ENCODE results near the gene RABGAP1L. TPM values are rescaled to one million over a fixed set of nuclear protein-coding genes. Genes with fewer than 3 reads are reported as not detected.
A peak's percentile ranks its signal among the peaks of the same experiment; 100 is the strongest.

RABGAP1L gene
- total and polyA plus RNA-seq, 2 of the 4 experiments (the other 2 are of a cell fraction), result 7.9 to 26.7 TPM

DNA sequence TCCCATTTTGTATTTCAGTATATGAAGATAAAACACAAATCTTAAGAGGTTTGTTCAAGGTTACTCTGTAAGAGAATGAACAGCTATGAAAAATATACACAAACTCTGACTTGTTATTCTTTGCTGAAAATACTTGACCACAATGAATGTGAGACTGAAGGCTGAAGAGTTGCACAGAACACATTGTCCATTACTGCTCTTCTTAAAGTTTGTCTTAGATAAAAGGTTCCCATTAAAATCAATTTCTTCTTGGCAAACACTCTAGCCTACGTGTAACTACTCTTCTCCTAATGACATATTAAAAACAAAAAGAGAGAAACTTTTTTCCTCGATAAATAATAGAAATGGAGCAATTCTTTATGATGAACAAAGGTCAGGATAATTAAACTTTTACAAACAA lies 45.2 kb upstream of the RABGAP1L start:
- no peak overlapping the region for H3K14ac ChIP-seq (replicated peaks; ENCODE audit: low read depth, low read length)
- ChIA-PET POLR2A (ENCODE audit: unreplicated experiment) (no interaction called here), CTCF (interaction anchor here (0.6 to 1.4 kb wide), 5 partner anchors 10 to 124 kb away, joined by 3 to 6 read pairs (median 3); no protein-coding TSS in a partner anchor)
- no peak overlapping the region for H2BK20ac ChIP-seq (ENCODE audit: low read depth, low read length)
- no peak overlapping the region for H3K23ac ChIP-seq (ENCODE audit: low read depth, low read length)
- H4K5ac ChIP-seq (ENCODE audit: low read depth, low read length), result no peak overlapping the region
- H2AFZ ChIP-seq (replicated peaks; ENCODE audit: low read length, poor library complexity), result no peak overlapping the region
- H2BK5ac ChIP-seq (ENCODE audit: low read depth, low read length, poor library complexity, severe bottlenecking), result no peak overlapping the region
- dilution Hi-C loops (cut with HindIII; ENCODE audit: low sequenced_read_pairs, unreplicated experiment) (no loop called here), in situ Hi-C loops (cut with MboI; ENCODE audit: low sequenced_read_pairs) (no loop called here), intact Hi-C loops (cut with micrococcal nuclease) (no loop called here)
- no peak overlapping the region for H3K4ac ChIP-seq (ENCODE audit: low read depth, low read length)
- H3K9me1 ChIP-seq (ENCODE audit: insufficient read depth, low read length), result no peaks in the 10 kb centered on the region
- H4K91ac ChIP-seq (ENCODE audit: insufficient read depth, low read depth, low read length), result no peak overlapping the region
- H2AK9ac ChIP-seq (replicated peaks; ENCODE audit: low read depth, low read length, poor library complexity), result no peak overlapping the region
- H4K20me1 ChIP-seq (ENCODE audit: insufficient read depth, low read length), result no peaks in the 10 kb centered on the region
- no peak overlapping the region for H3K4me3 ChIP-seq (ENCODE audit: insufficient read depth, low read depth, low read length)
- H3K9me3 ChIP-seq (ENCODE audit: control insufficient read depth, insufficient read depth, low read length), result no peaks in the 10 kb centered on the region
- no peaks in the 10 kb centered on the region; the same call in 1 of the 2 replicates for H3K27me3 ChIP-seq (ENCODE audit: control insufficient read depth, insufficient read depth, low read length)
- H2AK5ac ChIP-seq (ENCODE audit: low read depth, low read length), result no peak overlapping the region
- H3K4me1 ChIP-seq (ENCODE audit: control insufficient read depth, insufficient read depth, low read length), result no peaks in the 10 kb centered on the region
- TF ChIP-seq, protein P1, sequence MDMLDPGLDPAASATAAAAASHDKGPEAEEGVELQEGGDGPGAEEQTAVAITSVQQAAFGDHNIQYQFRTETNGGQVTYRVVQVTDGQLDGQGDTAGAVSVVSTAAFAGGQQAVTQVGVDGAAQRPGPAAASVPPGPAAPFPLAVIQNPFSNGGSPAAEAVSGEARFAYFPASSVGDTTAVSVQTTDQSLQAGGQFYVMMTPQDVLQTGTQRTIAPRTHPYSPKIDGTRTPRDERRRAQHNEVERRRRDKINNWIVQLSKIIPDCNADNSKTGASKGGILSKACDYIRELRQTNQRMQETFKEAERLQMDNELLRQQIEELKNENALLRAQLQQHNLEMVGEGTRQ (IDR thresholded peaks at IDR 0.05; ENCODE audit: low read depth, low read length), result no peak
- TF ChIP-seq SMC3 (IDR thresholded peaks at IDR 0.05; ENCODE audit: low read depth, low read length) (no peak), CEBPB (IDR thresholded peaks at IDR 0.05; ENCODE audit: low read depth, low read length) (no peak), MAZ (IDR thresholded peaks at IDR 0.05; ENCODE audit: borderline replicate concordance, low read depth, low read length) (no peak), RAD21 (IDR thresholded peaks at IDR 0.05; ENCODE audit: low read length) (no peak), MXI1 (IDR thresholded peaks at IDR 0.05; ENCODE audit: borderline replicate concordance, low read depth, low read length) (no peak), BHLHE40 (IDR thresholded peaks at IDR 0.05; ENCODE audit: low read depth, low read length) (no peak), POLR2A (IDR thresholded peaks at IDR 0.05; ENCODE audit: low read depth, low read length) (no peak), CHD1 (IDR thresholded peaks at IDR 0.05; ENCODE audit: low read depth, low read length) (no peak), RCOR1 (IDR thresholded peaks at IDR 0.05; ENCODE audit: insufficient replicate concordance, low read length) (no peak), MAFK (IDR thresholded peaks at IDR 0.05; ENCODE audit: low read depth, low read length) (no peak)
- TF ChIP-seq, protein P2, sequence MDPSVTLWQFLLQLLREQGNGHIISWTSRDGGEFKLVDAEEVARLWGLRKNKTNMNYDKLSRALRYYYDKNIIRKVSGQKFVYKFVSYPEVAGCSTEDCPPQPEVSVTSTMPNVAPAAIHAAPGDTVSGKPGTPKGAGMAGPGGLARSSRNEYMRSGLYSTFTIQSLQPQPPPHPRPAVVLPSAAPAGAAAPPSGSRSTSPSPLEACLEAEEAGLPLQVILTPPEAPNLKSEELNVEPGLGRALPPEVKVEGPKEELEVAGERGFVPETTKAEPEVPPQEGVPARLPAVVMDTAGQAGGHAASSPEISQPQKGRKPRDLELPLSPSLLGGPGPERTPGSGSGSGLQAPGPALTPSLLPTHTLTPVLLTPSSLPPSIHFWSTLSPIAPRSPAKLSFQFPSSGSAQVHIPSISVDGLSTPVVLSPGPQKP (IDR thresholded peaks at IDR 0.05; ENCODE audit: borderline replicate concordance, low read depth, low read length), result no peak
- no peaks in the 10 kb centered on the region for H3K79me1 ChIP-seq (ENCODE audit: low read depth in 1 of 2, low read length in 2 of 2)
- H4K8ac ChIP-seq (ENCODE audit: low read depth in 2 of 2, low read length in 2 of 2), result no peak overlapping the region
- no peak overlapping the region for H3K4me2 ChIP-seq (ENCODE audit: low read depth, low read length)
- no TSS peak for BruUV-seq (replicated peaks)
- H3K36me3 ChIP-seq (ENCODE audit: control insufficient read depth, insufficient read depth, low read length), result no peaks in the 10 kb centered on the region
- no peak overlapping the region for H3K9ac ChIP-seq (ENCODE audit: low read depth, low read length)
- H3K56ac ChIP-seq (ENCODE audit: extremely low read depth, insufficient read depth, low read length), result no peak overlapping the region
- H3K27ac ChIP-seq (ENCODE audit: insufficient read depth, low read length), result no peak overlapping the region
- H2BK120ac ChIP-seq (ENCODE audit: low read depth, low read length), result no peak overlapping the region
- WGBS, 2 experiments (ENCODE audit: extremely low coverage in 2 of 2, insufficient read length in 1 of 2), result no CpG with 5 or more reads among the region's 2 CpGs
- H2BK15ac ChIP-seq (ENCODE audit: low read depth, low read length), result no peak overlapping the region
- ATAC-seq (ENCODE audit: low read depth) (no peak), DNase-seq (peak; percentile 8)
- no peak overlapping the region for H3K18ac ChIP-seq (ENCODE audit: low read depth, low read length)
